K562 (cell line): ENCODE measurements around the gene EPX. TPM values are rescaled to one million over a fixed set of nuclear protein-coding genes. Genes with fewer than 3 reads are reported as not detected.

Source experiments
- CBFA2T3 ChIP-seq: fragments of 450-650 bp; IDR thresholded peaks from 2 replicates; pipeline ENCODE4 v1.6.1; 2017
- NR2C1 ChIP-seq, 2 experiments: fragments of 450-650 bp; IDR thresholded peaks; 2 replicates each; pipeline ENCODE4 v1.6.1; 2017; ENCODE audit warnings: mild to moderate bottlenecking in 2 of 2, antibody characterized with exemption in 1 of 2, inconsistent platforms in 1 of 2, missing compliant biosample characterization in 1 of 2, missing genetic modification characterization in 1 of 2
- RBBP5 ChIP-seq: fragments of 200-600 bp; sonication (generic); IDR thresholded peaks from 2 replicates; pipeline ENCODE4 v1.6.1; 2012; ENCODE audit warnings: borderline replicate concordance, mild to moderate bottlenecking, low read length, control low read depth, inconsistent platforms; ENCODE audit not compliant: insufficient read depth, poor library complexity, severe bottlenecking
- polyA plus RNA-seq, 8 experiments: library from polyadenylated mRNA; depleted of rRNA in 4 of 8; stranded (reverse) in 5 of 8; unstranded in 3 of 8; fragments of >200 nt; fragmentation: Nextera tagmentation in 2 of 8; fragmentation: Illumina TruSeq in 1 of 8; extraction: Ambion mirVana in 2 of 8; extraction: Trizol in 1 of 8; gene quantifications; 2 replicates each; pipeline versions ENCODE4 v1.2.1 to v1.2.3, GENCODE V29; 2011 to 2014; ENCODE audit warnings: inconsistent platforms in 1 of 8, missing spikeins in 1 of 8
- total RNA-seq, 7 experiments: library from RNA; depleted of rRNA in 6 of 7; stranded (reverse); fragments of >200 nt in 6 of 7; fragmentation: Illumina TruSeq in 2 of 7; extraction: Trizol in 2 of 7; gene quantifications; 2 replicates each; pipeline versions ENCODE4 v1.2.1 to v1.2.3, GENCODE V29; 2011 to 2021; ENCODE audit warnings: low replicate concordance in 1 of 7
- TF ChIP-seq, protein P1 (sequence below), 2 experiments: fragments of 450-650 bp; formaldehyde crosslinking in 1 of 2; IDR thresholded peaks; 2 replicates each; pipeline versions ENCODE4 v1.4.0 to v1.6.1; 2014 to 2020; ENCODE audit warnings: mild to moderate bottlenecking in 2 of 2, borderline replicate concordance in 1 of 2, low read depth in 1 of 2

Gene EPX
- total and polyA plus RNA-seq, 9 of the 15 experiments (the other 6 are each of a cell fraction or from before 2014, with no cell fraction given) = 0.07 to 0.33 (median 0.19) TPM; not detected in 3

DNA sequence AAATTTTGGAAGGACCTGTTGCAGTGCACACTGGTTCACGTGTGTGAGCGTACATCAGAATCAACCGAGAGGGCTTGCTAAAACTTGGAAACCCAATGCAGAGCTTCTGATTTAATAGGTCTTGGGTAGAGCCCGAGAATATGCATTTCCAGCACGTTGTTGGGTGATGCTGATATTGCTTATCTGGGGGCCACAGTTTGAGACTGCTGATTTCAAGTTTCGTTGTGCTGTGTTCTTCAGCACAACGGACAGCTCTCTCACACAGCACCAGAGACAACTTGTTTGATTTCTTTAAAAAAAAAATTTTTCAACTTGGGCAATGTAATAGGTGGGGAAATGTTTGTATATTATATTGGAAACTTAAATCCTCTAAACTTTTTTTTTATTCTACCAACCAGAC, 16.3 kb upstream of the EPX start (continued):
- TF ChIP-seq, protein P1, sequence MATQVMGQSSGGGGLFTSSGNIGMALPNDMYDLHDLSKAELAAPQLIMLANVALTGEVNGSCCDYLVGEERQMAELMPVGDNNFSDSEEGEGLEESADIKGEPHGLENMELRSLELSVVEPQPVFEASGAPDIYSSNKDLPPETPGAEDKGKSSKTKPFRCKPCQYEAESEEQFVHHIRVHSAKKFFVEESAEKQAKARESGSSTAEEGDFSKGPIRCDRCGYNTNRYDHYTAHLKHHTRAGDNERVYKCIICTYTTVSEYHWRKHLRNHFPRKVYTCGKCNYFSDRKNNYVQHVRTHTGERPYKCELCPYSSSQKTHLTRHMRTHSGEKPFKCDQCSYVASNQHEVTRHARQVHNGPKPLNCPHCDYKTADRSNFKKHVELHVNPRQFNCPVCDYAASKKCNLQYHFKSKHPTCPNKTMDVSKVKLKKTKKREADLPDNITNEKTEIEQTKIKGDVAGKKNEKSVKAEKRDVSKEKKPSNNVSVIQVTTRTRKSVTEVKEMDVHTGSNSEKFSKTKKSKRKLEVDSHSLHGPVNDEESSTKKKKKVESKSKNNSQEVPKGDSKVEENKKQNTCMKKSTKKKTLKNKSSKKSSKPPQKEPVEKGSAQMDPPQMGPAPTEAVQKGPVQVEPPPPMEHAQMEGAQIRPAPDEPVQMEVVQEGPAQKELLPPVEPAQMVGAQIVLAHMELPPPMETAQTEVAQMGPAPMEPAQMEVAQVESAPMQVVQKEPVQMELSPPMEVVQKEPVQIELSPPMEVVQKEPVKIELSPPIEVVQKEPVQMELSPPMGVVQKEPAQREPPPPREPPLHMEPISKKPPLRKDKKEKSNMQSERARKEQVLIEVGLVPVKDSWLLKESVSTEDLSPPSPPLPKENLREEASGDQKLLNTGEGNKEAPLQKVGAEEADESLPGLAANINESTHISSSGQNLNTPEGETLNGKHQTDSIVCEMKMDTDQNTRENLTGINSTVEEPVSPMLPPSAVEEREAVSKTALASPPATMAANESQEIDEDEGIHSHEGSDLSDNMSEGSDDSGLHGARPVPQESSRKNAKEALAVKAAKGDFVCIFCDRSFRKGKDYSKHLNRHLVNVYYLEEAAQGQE (IDR thresholded peaks at IDR 0.05; ENCODE audit: borderline replicate concordance) = peak; percentile 98
- TF ChIP-seq, protein P1 (CRISPR knock-in tag; IDR thresholded peaks at IDR 0.05; ENCODE audit: low read depth) = peak; percentile 94
- TF ChIP-seq CBFA2T3 (peak; percentile 30; the same call in 1 of the 2 replicates), NR2C1 (IDR thresholded peaks at IDR 0.05) (no peak), NR2C1 (tag; IDR thresholded peaks at IDR 0.05) (no peak), RBBP5 (no peak)
